ENCODE results near the gene FBXO38.

FBXO38 gene

DNA sequence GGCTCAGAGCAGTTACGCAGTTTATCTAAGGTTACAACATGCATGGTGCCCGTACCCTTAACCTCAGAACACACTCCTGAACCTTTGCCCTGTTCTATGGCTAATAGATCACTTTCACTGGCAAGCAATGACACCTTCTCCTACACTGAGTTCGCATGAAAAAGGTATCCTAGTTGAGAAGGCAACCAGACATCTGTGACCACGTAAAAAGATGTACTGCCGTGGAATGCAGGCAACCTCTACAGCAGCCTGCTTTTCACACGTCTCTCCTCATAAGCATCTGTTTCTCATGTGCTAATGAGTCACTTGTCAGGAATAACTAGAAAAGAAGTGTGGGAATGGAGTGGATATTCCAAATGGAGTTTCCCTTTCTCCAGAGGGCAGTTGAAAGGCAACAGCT lies 71.4 kb downstream of the FBXO38 start:
- Histone ChIP-seq H3K27ac (replicated peaks; ENCODE audit: low read length) (no peak overlapping the region), H2BK5ac (ENCODE audit: low read length) (no peak overlapping the region), H3K79me1 (ENCODE audit: low read depth, low read length) (no peaks in the 10 kb centered on the region), H2BK15ac (ENCODE audit: low read length) (no peak overlapping the region), H3K18ac (ENCODE audit: low read length) (no peak overlapping the region), H2BK12ac (ENCODE audit: low read length) (no peak overlapping the region), H2AFZ (ENCODE audit: low read length) (no peak overlapping the region), H3K36me3 (replicated peaks in 1 of 2; ENCODE audit: control insufficient read depth in 2 of 2, insufficient read depth in 2 of 2, low read length in 2 of 2) (no peaks in the 10 kb centered on the region), H4K8ac (ENCODE audit: low read depth, low read length) (no peak overlapping the region), H3K9me3 (replicated peaks in 1 of 2; ENCODE audit: control insufficient read depth in 2 of 2, insufficient read depth in 1 of 2, low read depth in 1 of 2, low read length in 2 of 2) (no peaks in the 10 kb centered on the region), H3K4me2 (ENCODE audit: insufficient read depth, low read length, poor library complexity, severe bottlenecking) (no peak overlapping the region), H3K4me1 (ENCODE audit: control insufficient read depth in 2 of 2, insufficient read depth in 1 of 2, low read depth in 1 of 2, low read length in 2 of 2) (no peaks in the 10 kb centered on the region), H2BK120ac (ENCODE audit: low read depth, low read length) (no peak overlapping the region), H3K9ac (ENCODE audit: low read depth, low read length, poor library complexity) (no peak overlapping the region), H2AK5ac (ENCODE audit: low read depth, low read length) (no peak overlapping the region), H3K23ac (ENCODE audit: low read depth, low read length, poor library complexity) (no peak overlapping the region), H3K4ac (ENCODE audit: low read length) (no peak overlapping the region), H3K14ac (ENCODE audit: low read length) (no peak overlapping the region), H3K27me3 (ENCODE audit: control insufficient read depth in 3 of 3, insufficient read depth in 3 of 3, low read depth in 1 of 3, low read length in 3 of 3) (no peaks in the 10 kb centered on the region), H4K91ac (ENCODE audit: low read depth, low read length, poor library complexity) (no peak overlapping the region), H3K4me3 (ENCODE audit: low read length in 2 of 2) (no peak overlapping the region)
- no CpG with 5 or more reads among the region's 6 CpGs for WGBS, 2 donors (ENCODE audit: extremely low coverage in 2 of 2, insufficient read length in 2 of 2, insufficient replicate concordance in 1 of 2)
- DNase-seq (ENCODE audit: low spot score), result no peak

DNA sequence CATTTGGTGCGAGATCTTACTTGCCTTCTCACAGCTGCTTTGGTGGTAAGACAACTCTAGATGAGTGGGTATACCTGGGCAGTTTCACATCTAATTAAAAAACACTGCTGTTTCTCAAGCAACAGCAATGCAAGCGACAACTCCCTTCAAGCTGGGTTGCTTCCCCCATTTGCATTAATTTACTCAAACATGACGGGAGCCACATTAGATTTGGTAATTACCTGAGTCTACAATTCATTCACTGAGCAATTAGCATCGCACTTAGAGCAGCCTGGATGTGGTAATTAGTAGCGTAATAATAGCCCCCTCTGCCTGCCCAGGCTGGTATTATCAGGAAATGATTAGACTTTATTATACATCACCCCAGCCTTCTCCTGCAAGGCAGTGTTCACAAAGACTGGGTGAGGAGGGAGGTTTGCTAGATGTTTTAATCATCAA lies 73.4 kb downstream of the FBXO38 start:
- no peak overlapping the region for H2AFZ ChIP-seq (ENCODE audit: low read length)
- H3K27me3 ChIP-seq (ENCODE audit: control insufficient read depth in 3 of 3, insufficient read depth in 3 of 3, low read depth in 1 of 3, low read length in 3 of 3), result no peaks in the 10 kb centered on the region
- no peak overlapping the region for H2BK120ac ChIP-seq (ENCODE audit: low read depth, low read length)
- H3K4me2 ChIP-seq (ENCODE audit: insufficient read depth, low read length, poor library complexity, severe bottlenecking), result no peak overlapping the region
- no peak overlapping the region for H2AK5ac ChIP-seq (ENCODE audit: low read depth, low read length)
- no peak overlapping the region for H3K9ac ChIP-seq (ENCODE audit: low read depth, low read length, poor library complexity)
- no peak overlapping the region for H3K23ac ChIP-seq (ENCODE audit: low read depth, low read length, poor library complexity)
- no peak overlapping the region for H2BK12ac ChIP-seq (ENCODE audit: low read length)
- no peaks in the 10 kb centered on the region for H3K9me3 ChIP-seq (replicated peaks in 1 of 2; ENCODE audit: control insufficient read depth in 2 of 2, insufficient read depth in 1 of 2, low read depth in 1 of 2, low read length in 2 of 2)
- H3K14ac ChIP-seq (ENCODE audit: low read length), result no peak overlapping the region
- H3K79me1 ChIP-seq (ENCODE audit: low read depth, low read length), result no peaks in the 10 kb centered on the region
- WGBS, 2 donors (ENCODE audit: extremely low coverage in 2 of 2, insufficient read length in 2 of 2, insufficient replicate concordance in 1 of 2), result no CpG with 5 or more reads among the region's 5 CpGs
- H4K91ac ChIP-seq (ENCODE audit: low read depth, low read length, poor library complexity), result no peak overlapping the region
- H3K36me3 ChIP-seq (replicated peaks in 1 of 2; ENCODE audit: control insufficient read depth in 2 of 2, insufficient read depth in 2 of 2, low read length in 2 of 2), result no peaks in the 10 kb centered on the region
- no peak overlapping the region for H3K4me3 ChIP-seq (ENCODE audit: low read length in 2 of 2)
- DNase-seq (ENCODE audit: low spot score), result no peak
- no peak overlapping the region for H2BK5ac ChIP-seq (ENCODE audit: low read length)
- no peak overlapping the region for H3K4ac ChIP-seq (ENCODE audit: low read length)
- H3K18ac ChIP-seq (ENCODE audit: low read length), result no peak overlapping the region
- H2BK15ac ChIP-seq (ENCODE audit: low read length), result no peak overlapping the region
- no peaks in the 10 kb centered on the region for H3K4me1 ChIP-seq (ENCODE audit: control insufficient read depth in 2 of 2, insufficient read depth in 1 of 2, low read depth in 1 of 2, low read length in 2 of 2)
- no peak overlapping the region for H3K27ac ChIP-seq (replicated peaks; ENCODE audit: low read length)
- no peak overlapping the region for H4K8ac ChIP-seq (ENCODE audit: low read depth, low read length)

DNA sequence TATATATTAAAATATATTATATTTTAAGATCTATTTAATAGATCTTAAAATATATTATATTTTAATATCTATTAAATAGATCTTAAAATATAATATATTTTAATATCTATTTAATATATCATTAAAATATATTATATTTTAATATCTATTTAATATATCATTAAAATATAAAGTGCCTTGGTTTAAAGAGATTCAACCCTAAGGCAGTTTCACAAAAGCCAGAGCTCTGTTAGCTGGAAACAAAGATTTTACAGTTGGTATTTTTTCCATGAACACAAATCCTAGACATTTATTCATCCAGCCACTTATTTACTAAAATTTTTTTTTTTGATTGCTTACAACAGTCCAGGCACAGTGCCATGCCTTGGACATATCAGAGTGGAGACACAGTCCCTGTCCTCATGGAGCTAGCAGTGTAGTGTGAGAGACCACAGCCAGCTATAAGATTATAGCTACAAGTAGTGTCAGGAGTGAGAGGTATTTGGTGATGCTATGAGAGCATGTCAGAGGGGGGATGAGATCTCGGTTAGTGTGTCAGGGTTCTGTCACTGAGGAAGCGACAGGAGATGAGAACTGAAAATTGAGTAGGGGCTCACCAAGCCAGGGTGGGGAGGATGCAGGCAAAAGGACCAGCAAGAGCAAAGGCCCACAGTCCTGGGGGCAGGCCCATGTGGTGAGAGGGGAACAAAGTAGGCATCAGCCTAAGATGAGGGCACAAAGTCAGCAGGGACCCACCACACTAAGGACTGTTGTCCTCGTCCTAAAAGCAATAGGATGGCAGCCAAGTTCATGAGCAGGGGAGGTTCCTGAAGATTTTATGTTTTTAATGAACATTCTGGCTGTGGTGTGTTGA lies 74.5 kb downstream of the FBXO38 start:
- no peak overlapping the region for H2AK5ac ChIP-seq (ENCODE audit: low read depth, low read length)
- H2BK12ac ChIP-seq (ENCODE audit: low read length), result no peak overlapping the region
- no peaks in the 10 kb centered on the region for H3K27me3 ChIP-seq (ENCODE audit: control insufficient read depth in 3 of 3, insufficient read depth in 3 of 3, low read depth in 1 of 3, low read length in 3 of 3)
- no peak overlapping the region for H2BK5ac ChIP-seq (ENCODE audit: low read length)
- H3K4me2 ChIP-seq (ENCODE audit: insufficient read depth, low read length, poor library complexity, severe bottlenecking), result no peak overlapping the region
- H4K8ac ChIP-seq (ENCODE audit: low read depth, low read length), result peak overlapping the region; percentile 23
- H2AFZ ChIP-seq (ENCODE audit: low read length), result no peak overlapping the region
- H3K23ac ChIP-seq (ENCODE audit: low read depth, low read length, poor library complexity), result no peak overlapping the region
- no peak overlapping the region for H4K91ac ChIP-seq (ENCODE audit: low read depth, low read length, poor library complexity)
- H3K36me3 ChIP-seq (replicated peaks in 1 of 2; ENCODE audit: control insufficient read depth in 2 of 2, insufficient read depth in 2 of 2, low read length in 2 of 2), result no peaks in the 10 kb centered on the region
- H3K9me3 ChIP-seq (replicated peaks in 1 of 2; ENCODE audit: control insufficient read depth in 2 of 2, insufficient read depth in 1 of 2, low read depth in 1 of 2, low read length in 2 of 2), result no peaks in the 10 kb centered on the region
- no peaks in the 10 kb centered on the region for H3K79me1 ChIP-seq (ENCODE audit: low read depth, low read length)
- no peak overlapping the region for H3K4me3 ChIP-seq (ENCODE audit: low read length in 2 of 2)
- no peak overlapping the region for H2BK15ac ChIP-seq (ENCODE audit: low read length)
- H2BK120ac ChIP-seq (ENCODE audit: low read depth, low read length), result peak overlapping the region; percentile 38
- H3K4me1 ChIP-seq (ENCODE audit: control insufficient read depth in 2 of 2, insufficient read depth in 1 of 2, low read depth in 1 of 2, low read length in 2 of 2), result no peaks in the 10 kb centered on the region
- H3K14ac ChIP-seq (ENCODE audit: low read length), result no peak overlapping the region
- no CpG with 5 or more reads among the region's 3 CpGs for WGBS, 2 donors (ENCODE audit: extremely low coverage in 2 of 2, insufficient read length in 2 of 2, insufficient replicate concordance in 1 of 2)
- no peak overlapping the region for H3K4ac ChIP-seq (ENCODE audit: low read length)
- no peak overlapping the region for H3K18ac ChIP-seq (ENCODE audit: low read length)
- DNase-seq (ENCODE audit: low spot score), result no peak
- no peak overlapping the region for H3K27ac ChIP-seq (replicated peaks; ENCODE audit: low read length)
- H3K9ac ChIP-seq (ENCODE audit: low read depth, low read length, poor library complexity), result no peak overlapping the region

DNA sequence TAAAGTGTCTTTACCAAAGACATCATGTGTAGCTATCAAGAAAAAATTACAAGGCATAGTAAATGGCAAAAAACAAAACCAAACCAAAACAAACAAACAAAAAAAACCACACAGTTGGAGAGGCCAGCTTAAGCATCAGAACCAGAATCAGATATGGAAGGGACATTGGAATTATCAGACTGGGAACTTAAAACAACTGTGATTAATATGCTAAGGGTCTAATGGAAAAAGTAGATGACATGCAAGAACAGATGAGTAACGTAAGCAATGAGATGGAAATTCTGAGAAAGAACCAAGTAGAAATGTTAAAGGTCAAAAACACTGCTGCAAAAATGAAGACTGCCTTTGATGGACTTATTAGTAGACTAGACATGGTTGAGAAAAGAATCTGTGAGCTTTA lies 75.9 kb downstream of the FBXO38 start:
- Histone ChIP-seq H2AFZ (ENCODE audit: low read length) (no peak overlapping the region), H3K9me3 (replicated peaks in 1 of 2; ENCODE audit: control insufficient read depth in 2 of 2, insufficient read depth in 1 of 2, low read depth in 1 of 2, low read length in 2 of 2) (no peaks in the 10 kb centered on the region), H3K4me3 (ENCODE audit: low read length in 2 of 2) (no peak overlapping the region), H4K91ac (ENCODE audit: low read depth, low read length, poor library complexity) (no peak overlapping the region), H3K27me3 (ENCODE audit: control insufficient read depth in 3 of 3, insufficient read depth in 3 of 3, low read depth in 1 of 3, low read length in 3 of 3) (no peaks in the 10 kb centered on the region), H3K4ac (ENCODE audit: low read length) (no peak overlapping the region), H3K23ac (ENCODE audit: low read depth, low read length, poor library complexity) (no peak overlapping the region), H3K4me2 (ENCODE audit: insufficient read depth, low read length, poor library complexity, severe bottlenecking) (no peak overlapping the region), H3K14ac (ENCODE audit: low read length) (no peak overlapping the region), H2BK12ac (ENCODE audit: low read length) (no peak overlapping the region), H3K9ac (ENCODE audit: low read depth, low read length, poor library complexity) (no peak overlapping the region), H2BK5ac (ENCODE audit: low read length) (no peak overlapping the region), H3K4me1 (ENCODE audit: control insufficient read depth in 2 of 2, insufficient read depth in 1 of 2, low read depth in 1 of 2, low read length in 2 of 2) (no peaks in the 10 kb centered on the region), H4K8ac (ENCODE audit: low read depth, low read length) (no peak overlapping the region), H3K79me1 (ENCODE audit: low read depth, low read length) (no peaks in the 10 kb centered on the region), H2BK120ac (ENCODE audit: low read depth, low read length) (no peak overlapping the region), H3K27ac (replicated peaks; ENCODE audit: low read length) (no peak overlapping the region), H3K36me3 (replicated peaks in 1 of 2; ENCODE audit: control insufficient read depth in 2 of 2, insufficient read depth in 2 of 2, low read length in 2 of 2) (no peaks in the 10 kb centered on the region), H2AK5ac (ENCODE audit: low read depth, low read length) (no peak overlapping the region), H2BK15ac (ENCODE audit: low read length) (no peak overlapping the region), H3K18ac (ENCODE audit: low read length) (no peak overlapping the region)
- WGBS, 2 donors (ENCODE audit: extremely low coverage in 2 of 2, insufficient read length in 2 of 2, insufficient replicate concordance in 1 of 2), result no CpG with 5 or more reads among the region's 1 CpG
- DNase-seq (ENCODE audit: low spot score), result no peak

Data from neuronal stem cell (in vitro differentiated cells).